Measurements from ENCODE around the gene HORMAD2.
"Not testable (repeated sequence)": the region's sequence is repeated elsewhere in the genome, so short reads cannot be mapped to it uniquely, and the experiment has no call there.

HORMAD2 gene

DNA sequence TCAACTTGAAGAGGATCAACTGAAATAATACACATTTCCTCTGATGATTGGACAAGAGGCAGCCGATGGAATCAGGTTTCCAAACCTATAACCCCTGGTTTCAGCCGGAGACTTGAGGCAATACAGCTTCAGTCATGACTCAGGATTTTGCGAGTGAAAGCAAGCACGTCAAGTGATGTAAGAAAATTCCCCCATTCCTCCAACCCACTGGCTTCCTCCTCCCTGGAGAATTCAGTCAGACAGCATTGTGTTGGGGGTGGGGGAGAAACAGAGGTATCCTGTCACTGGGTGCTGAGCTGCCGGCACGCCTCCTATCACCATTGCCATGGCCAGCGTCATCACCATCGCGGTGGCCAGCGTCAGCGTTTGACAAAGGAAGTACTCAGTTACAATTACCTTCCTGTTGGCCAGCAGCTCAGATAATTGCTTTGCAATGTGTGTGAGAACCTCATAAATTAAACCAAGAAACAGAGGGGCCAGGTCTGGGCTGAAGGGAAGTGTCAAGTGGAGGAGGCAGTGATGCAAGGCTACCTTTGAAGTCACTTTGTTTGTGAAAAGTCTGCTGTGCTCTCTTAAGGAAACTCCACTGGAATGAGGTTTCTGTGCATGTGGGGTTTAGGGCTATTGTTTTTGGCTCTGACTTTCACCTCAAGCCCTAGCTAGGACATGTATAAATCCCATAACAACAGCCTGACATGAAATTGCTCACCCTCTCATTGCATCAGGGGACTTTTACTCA is 116.0 kb downstream of the HORMAD2 start:
- H3K4me3 ChIP-seq (ENCODE audit: low read length): peak overlapping the region; percentile 28
- peak; percentile 99 for DNase-seq (ENCODE audit: low read depth)
- TF ChIP-seq CTCF (conservative IDR thresholded peaks at IDR 0.05; ENCODE audit: low read length): no peak

GRCh38 chr22:30196880-30197336 is 116.6 kb downstream of the HORMAD2 start:
- no peak overlapping the region for H3K4me3 ChIP-seq (ENCODE audit: low read length)
- TF ChIP-seq CTCF (conservative IDR thresholded peaks at IDR 0.05; ENCODE audit: low read length): no peak
- no peak for DNase-seq (ENCODE audit: low read depth)

DNA sequence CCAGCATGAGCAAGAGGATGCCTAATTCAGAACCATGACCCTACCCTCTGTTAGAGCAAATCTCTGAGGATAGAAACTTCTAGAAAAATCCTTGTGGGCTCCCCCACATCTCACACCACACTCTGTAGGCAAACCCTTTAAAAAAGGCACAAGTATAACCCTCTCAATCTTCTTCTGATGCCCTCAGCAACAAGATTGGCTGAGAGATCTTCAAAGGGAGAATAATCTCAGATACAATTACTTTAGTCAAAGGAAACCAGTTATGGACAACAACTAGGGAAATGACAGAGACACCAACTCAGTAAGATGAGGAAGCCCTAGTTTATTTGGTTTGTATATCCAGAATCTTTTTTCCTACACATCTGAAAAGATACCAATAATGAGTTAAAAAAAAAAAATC is 117.1 kb downstream of the HORMAD2 start:
- H3K4me3 ChIP-seq (ENCODE audit: low read length): no peak overlapping the region
- TF ChIP-seq CTCF (conservative IDR thresholded peaks at IDR 0.05; ENCODE audit: low read length): no peak
- no peak for DNase-seq (ENCODE audit: low read depth)

GRCh38 chr22:30198152-30198825 is 118.0 kb downstream of the HORMAD2 start:
- DNase-seq (ENCODE audit: low read depth): no peak
- no peak for TF ChIP-seq CTCF (conservative IDR thresholded peaks at IDR 0.05; ENCODE audit: low read length)

DNA sequence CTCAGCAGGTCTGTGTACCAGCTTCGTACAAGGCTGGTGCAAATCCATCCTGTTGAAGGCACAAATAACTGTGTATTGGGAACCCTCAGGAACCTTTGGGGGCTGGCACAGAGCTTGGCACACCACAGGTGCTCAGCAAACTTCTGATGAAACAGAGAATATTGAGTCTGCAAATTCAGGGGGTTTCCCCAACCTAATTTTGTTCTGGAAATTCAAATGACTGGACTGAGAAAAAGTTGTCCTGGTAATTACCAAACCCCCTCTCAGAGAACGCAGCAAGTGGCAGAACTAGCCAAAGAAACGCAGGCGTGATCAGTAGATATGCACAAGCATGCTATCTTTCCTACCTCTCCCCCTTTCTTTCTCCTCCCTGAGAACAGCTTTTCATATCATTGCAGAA is 118.7 kb downstream of the HORMAD2 start:
- no peak for TF ChIP-seq CTCF (conservative IDR thresholded peaks at IDR 0.05; ENCODE audit: low read length)
- no peak for DNase-seq (ENCODE audit: low read depth)
- H3K4me3 ChIP-seq (ENCODE audit: low read length): no peak overlapping the region

More at GRCh38 chr22:30198152-30198825, 118.0 kb downstream of the HORMAD2 start:
- no peak overlapping the region for H3K4me3 ChIP-seq (ENCODE audit: low read length)

- not testable (repeated sequence) for DNase-seq (ENCODE audit: low read depth); H3K4me3 ChIP-seq (ENCODE audit: low read length)
Observed at GRCh38 chr22:30200905-30201304, 120.6 kb downstream of the HORMAD2 start.

DNA sequence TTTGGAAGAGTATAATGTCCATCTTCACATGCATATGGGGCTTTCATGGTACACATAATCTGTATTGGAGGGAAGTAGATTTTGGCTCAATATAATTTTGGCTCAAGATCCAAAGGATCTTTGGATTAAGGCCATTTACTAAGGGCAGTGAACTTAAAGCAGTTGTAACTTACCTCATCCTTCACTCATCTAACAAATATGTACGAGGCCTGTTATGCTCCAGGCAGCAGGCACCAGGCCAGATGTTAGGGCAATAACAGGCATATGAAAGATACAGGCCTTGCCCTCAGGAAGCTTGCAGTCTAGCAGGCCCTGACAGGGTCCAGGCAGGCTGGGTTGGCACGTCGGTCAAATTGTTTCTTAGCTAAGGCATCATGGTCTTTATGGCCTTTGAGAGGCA is 121.7 kb downstream of the HORMAD2 start:
- no peak overlapping the region for H3K4me3 ChIP-seq (ENCODE audit: low read length)
- no peak for TF ChIP-seq CTCF (conservative IDR thresholded peaks at IDR 0.05; ENCODE audit: low read length)
- DNase-seq (ENCODE audit: low read depth): peak; percentile 63
